K562 (cell line): ENCODE results near the gene TLE6. TPM values are rescaled to one million over a fixed set of nuclear protein-coding genes. Genes with fewer than 3 reads are reported as not detected.
A peak's percentile ranks its signal among the peaks of the same experiment; 100 is the strongest.

Experiments
- BCLAF1 ChIP-seq, 2 experiments: fragments of 450-650 bp in 1 of 2; IDR thresholded peaks; 2 replicates each; pipeline ENCODE4 v1.6.1; 2011 to 2017; ENCODE audit warnings: low read depth in 2 of 2, antibody characterized with exemption in 1 of 2, borderline replicate concordance in 1 of 2, low read length in 1 of 2, mild to moderate bottlenecking in 1 of 2, mixed read lengths in 1 of 2; ENCODE audit not compliant: control insufficient read depth in 1 of 2
- DDX20 ChIP-seq: fragments of 450-650 bp; IDR thresholded peaks from 2 replicates; pipeline ENCODE4 v1.6.1; 2016; ENCODE audit warnings: missing genetic modification characterization, low read depth, mild to moderate bottlenecking, missing compliant biosample characterization, moderate library complexity
- DLX4 ChIP-seq: fragments of 250-450 bp; sonication (Bioruptor Pico); IDR thresholded peaks from 2 replicates; pipeline ENCODE4 v1.6.1; 2021; ENCODE audit warnings: mild to moderate bottlenecking
- GATA2 ChIP-seq: sonication (generic); formaldehyde crosslinking; IDR thresholded peaks from 2 replicates; pipeline ENCODE4 v1.4.0; 2020; ENCODE audit warnings: mild to moderate bottlenecking, missing genetic modification reagents
- HIVEP1 ChIP-seq: fragments of 250-450 bp; sonication (Bioruptor Pico); IDR thresholded peaks from 2 replicates; pipeline ENCODE4 v1.4.0; 2020; ENCODE audit warnings: mild to moderate bottlenecking
- HOMEZ ChIP-seq: fragments of 250-450 bp; sonication (Bioruptor Pico); IDR thresholded peaks from 2 replicates; pipeline ENCODE4 v1.4.0; 2020; ENCODE audit warnings: mild to moderate bottlenecking, moderate library complexity
- ILK ChIP-seq: fragments of 450-650 bp; IDR thresholded peaks from 2 replicates; pipeline ENCODE4 v1.6.1; 2016; ENCODE audit warnings: missing genetic modification characterization, low read depth, mild to moderate bottlenecking, missing compliant biosample characterization, moderate library complexity, borderline replicate concordance
- JUNB ChIP-seq: fragments of 450-650 bp; formaldehyde crosslinking; conservative IDR thresholded peaks from 2 replicates; pipeline ENCODE4 v1.4.0; 2020; ENCODE audit warnings: mild to moderate bottlenecking
- LCOR ChIP-seq: sonication (generic); formaldehyde crosslinking; IDR thresholded peaks from 2 replicates; pipeline ENCODE4 v1.8.0; 2022; ENCODE audit warnings: mild to moderate bottlenecking, missing genetic modification reagents
- NCOA1 ChIP-seq: fragments of 450-650 bp; IDR thresholded peaks from 2 replicates; pipeline ENCODE4 v1.6.1; 2016; ENCODE audit warnings: low read depth
- NONO ChIP-seq, 2 experiments: fragments of 200-400 bp in 1 of 2; fragments of 450-650 bp in 1 of 2; formaldehyde crosslinking in 1 of 2; IDR thresholded peaks; 2 replicates each; pipeline ENCODE4 v1.6.1; 2017; ENCODE audit warnings: low read depth in 2 of 2, mild to moderate bottlenecking in 2 of 2, moderate library complexity in 2 of 2, low read length in 1 of 2
- NR1H2 ChIP-seq: sonication (generic); formaldehyde crosslinking; IDR thresholded peaks from 2 replicates; pipeline ENCODE4 v1.4.0; 2020; ENCODE audit warnings: mild to moderate bottlenecking, missing genetic modification reagents
- NUFIP1 ChIP-seq: fragments of 450-650 bp; IDR thresholded peaks from 2 replicates; pipeline ENCODE4 v1.6.1; 2018; ENCODE audit not compliant: partially characterized antibody
- RB1 ChIP-seq: fragments of 450-650 bp; IDR thresholded peaks from 2 replicates; pipeline ENCODE4 v1.6.1; 2017; ENCODE audit warnings: low read depth, mild to moderate bottlenecking
- RUNX1 ChIP-seq: sonication (generic); IDR thresholded peaks from 2 replicates; pipeline ENCODE4 v1.6.1; 2016; ENCODE audit warnings: antibody characterized with exemption, low read depth
- SMC3 ChIP-seq: conservative IDR thresholded peaks from 2 replicates; pipeline ENCODE4 v1.6.1; 2011; ENCODE audit warnings: low read depth, low read length, improper control_type of control experiment; ENCODE audit not compliant: insufficient read depth
- ZNF121 ChIP-seq: sonication (generic); formaldehyde crosslinking; conservative IDR thresholded peaks from 2 replicates; pipeline ENCODE4 v1.8.0; 2022; ENCODE audit warnings: missing genetic modification reagents
- ZNF224 ChIP-seq: sonication (generic); formaldehyde crosslinking; IDR thresholded peaks from 2 replicates; pipeline ENCODE4 v1.8.0; 2022; ENCODE audit warnings: mild to moderate bottlenecking, missing genetic modification reagents
- polyA plus RNA-seq, 8 experiments: library from polyadenylated mRNA; depleted of rRNA in 4 of 8; stranded (reverse) in 5 of 8; unstranded in 3 of 8; fragments of >200 nt; fragmentation: Nextera tagmentation in 2 of 8; fragmentation: Illumina TruSeq in 1 of 8; extraction: Ambion mirVana in 2 of 8; extraction: Trizol in 1 of 8; gene quantifications; 2 replicates each; pipeline versions ENCODE4 v1.2.1 to v1.2.3, GENCODE V29; 2011 to 2014; ENCODE audit warnings: inconsistent platforms in 1 of 8, missing spikeins in 1 of 8
- total RNA-seq, 7 experiments: library from RNA; depleted of rRNA in 6 of 7; stranded (reverse); fragments of >200 nt in 6 of 7; fragmentation: Illumina TruSeq in 2 of 7; extraction: Trizol in 2 of 7; gene quantifications; 2 replicates each; pipeline versions ENCODE4 v1.2.1 to v1.2.3, GENCODE V29; 2011 to 2021; ENCODE audit warnings: low replicate concordance in 1 of 7
- TF ChIP-seq, protein P1 (sequence below): fragments of 250-450 bp; sonication (Bioruptor Pico); IDR thresholded peaks from 2 replicates; pipeline ENCODE4 v1.5.0; 2021; ENCODE audit warnings: mild to moderate bottlenecking, borderline replicate concordance

TLE6 gene
- total and polyA plus RNA-seq, 9 of the 15 experiments (the other 6 are each of a cell fraction or from before 2014, with no cell fraction given) = 1.1 to 6.1 (median 2.5) TPM

- TF ChIP-seq GATA2 (CRISPR knock-in tag) = no peak
- TF ChIP-seq ZNF224 (CRISPR knock-in tag) = no peak
- peak; percentile 73 for TF ChIP-seq RB1
- TF ChIP-seq NR1H2 (CRISPR knock-in tag) = no peak
- 0 out of 4 replicates have a peak, but pooled peaks of 1 of the 2 experiments have one; percentile 21 for TF ChIP-seq NONO (IDR thresholded peaks at IDR 0.05; ENCODE audit: low read depth in 2 of 2, low read length in 1 of 2)
- TF ChIP-seq JUNB (CRISPR knock-in tag) = peak; percentile 100
- TF ChIP-seq, protein P1, sequence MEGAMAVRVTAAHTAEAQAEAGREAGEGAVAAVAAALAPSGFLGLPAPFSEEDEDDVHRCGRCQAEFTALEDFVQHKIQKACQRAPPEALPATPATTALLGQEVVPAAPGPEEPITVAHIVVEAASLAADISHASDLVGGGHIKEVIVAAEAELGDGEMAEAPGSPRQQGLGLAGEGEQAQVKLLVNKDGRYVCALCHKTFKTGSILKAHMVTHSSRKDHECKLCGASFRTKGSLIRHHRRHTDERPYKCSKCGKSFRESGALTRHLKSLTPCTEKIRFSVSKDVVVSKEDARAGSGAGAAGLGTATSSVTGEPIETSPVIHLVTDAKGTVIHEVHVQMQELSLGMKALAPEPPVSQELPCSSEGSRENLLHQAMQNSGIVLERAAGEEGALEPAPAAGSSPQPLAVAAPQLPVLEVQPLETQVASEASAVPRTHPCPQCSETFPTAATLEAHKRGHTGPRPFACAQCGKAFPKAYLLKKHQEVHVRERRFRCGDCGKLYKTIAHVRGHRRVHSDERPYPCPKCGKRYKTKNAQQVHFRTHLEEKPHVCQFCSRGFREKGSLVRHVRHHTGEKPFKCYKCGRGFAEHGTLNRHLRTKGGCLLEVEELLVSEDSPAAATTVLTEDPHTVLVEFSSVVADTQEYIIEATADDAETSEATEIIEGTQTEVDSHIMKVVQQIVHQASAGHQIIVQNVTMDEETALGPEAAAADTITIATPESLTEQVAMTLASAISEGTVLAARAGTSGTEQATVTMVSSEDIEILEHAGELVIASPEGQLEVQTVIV (CRISPR knock-in tag) = no peak
- no peak for TF ChIP-seq ZNF121 (CRISPR knock-in tag)
- no peak for TF ChIP-seq NUFIP1
- no peak for TF ChIP-seq RUNX1
- TF ChIP-seq LCOR (CRISPR knock-in tag) = no peak
- peak; percentile 63 for TF ChIP-seq SMC3
- TF ChIP-seq HIVEP1 (CRISPR knock-in tag) = peak; percentile 86; the same call in 1 of the 2 replicates
- TF ChIP-seq ILK (tag) = no peak
- TF ChIP-seq DLX4 (CRISPR knock-in tag) = no peak
- TF ChIP-seq BCLAF1 (IDR thresholded peaks at IDR 0.05; ENCODE audit: borderline replicate concordance in 1 of 2, control insufficient read depth in 1 of 2, low read depth in 2 of 2, low read length in 1 of 2) = no peak
- no peak for TF ChIP-seq DDX20 (tag)
- TF ChIP-seq HOMEZ (CRISPR knock-in tag) = peak; percentile 82
- peak; percentile 89 for TF ChIP-seq NCOA1
Measured at GRCh38 chr19:2962018-2962670, 15.2 kb upstream of the TLE6 start (continued).
